ENCODE data around the gene ZNF331.

GRCh38 chr19:53586277-53586691, 48.3 kb downstream of the ZNF331 start:
- TF ChIP-seq, protein P1, sequence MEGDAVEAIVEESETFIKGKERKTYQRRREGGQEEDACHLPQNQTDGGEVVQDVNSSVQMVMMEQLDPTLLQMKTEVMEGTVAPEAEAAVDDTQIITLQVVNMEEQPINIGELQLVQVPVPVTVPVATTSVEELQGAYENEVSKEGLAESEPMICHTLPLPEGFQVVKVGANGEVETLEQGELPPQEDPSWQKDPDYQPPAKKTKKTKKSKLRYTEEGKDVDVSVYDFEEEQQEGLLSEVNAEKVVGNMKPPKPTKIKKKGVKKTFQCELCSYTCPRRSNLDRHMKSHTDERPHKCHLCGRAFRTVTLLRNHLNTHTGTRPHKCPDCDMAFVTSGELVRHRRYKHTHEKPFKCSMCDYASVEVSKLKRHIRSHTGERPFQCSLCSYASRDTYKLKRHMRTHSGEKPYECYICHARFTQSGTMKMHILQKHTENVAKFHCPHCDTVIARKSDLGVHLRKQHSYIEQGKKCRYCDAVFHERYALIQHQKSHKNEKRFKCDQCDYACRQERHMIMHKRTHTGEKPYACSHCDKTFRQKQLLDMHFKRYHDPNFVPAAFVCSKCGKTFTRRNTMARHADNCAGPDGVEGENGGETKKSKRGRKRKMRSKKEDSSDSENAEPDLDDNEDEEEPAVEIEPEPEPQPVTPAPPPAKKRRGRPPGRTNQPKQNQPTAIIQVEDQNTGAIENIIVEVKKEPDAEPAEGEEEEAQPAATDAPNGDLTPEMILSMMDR (IDR thresholded peaks at IDR 0.05): no peak
- TF ChIP-seq POLR2AphosphoS5 (IDR thresholded peaks at IDR 0.05; ENCODE audit: low read depth, low read length): no peak
- TF ChIP-seq, protein P2, sequence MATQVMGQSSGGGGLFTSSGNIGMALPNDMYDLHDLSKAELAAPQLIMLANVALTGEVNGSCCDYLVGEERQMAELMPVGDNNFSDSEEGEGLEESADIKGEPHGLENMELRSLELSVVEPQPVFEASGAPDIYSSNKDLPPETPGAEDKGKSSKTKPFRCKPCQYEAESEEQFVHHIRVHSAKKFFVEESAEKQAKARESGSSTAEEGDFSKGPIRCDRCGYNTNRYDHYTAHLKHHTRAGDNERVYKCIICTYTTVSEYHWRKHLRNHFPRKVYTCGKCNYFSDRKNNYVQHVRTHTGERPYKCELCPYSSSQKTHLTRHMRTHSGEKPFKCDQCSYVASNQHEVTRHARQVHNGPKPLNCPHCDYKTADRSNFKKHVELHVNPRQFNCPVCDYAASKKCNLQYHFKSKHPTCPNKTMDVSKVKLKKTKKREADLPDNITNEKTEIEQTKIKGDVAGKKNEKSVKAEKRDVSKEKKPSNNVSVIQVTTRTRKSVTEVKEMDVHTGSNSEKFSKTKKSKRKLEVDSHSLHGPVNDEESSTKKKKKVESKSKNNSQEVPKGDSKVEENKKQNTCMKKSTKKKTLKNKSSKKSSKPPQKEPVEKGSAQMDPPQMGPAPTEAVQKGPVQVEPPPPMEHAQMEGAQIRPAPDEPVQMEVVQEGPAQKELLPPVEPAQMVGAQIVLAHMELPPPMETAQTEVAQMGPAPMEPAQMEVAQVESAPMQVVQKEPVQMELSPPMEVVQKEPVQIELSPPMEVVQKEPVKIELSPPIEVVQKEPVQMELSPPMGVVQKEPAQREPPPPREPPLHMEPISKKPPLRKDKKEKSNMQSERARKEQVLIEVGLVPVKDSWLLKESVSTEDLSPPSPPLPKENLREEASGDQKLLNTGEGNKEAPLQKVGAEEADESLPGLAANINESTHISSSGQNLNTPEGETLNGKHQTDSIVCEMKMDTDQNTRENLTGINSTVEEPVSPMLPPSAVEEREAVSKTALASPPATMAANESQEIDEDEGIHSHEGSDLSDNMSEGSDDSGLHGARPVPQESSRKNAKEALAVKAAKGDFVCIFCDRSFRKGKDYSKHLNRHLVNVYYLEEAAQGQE (IDR thresholded peaks at IDR 0.05; ENCODE audit: insufficient read depth in 1 of 2, low read depth in 2 of 2, low read length in 1 of 2): no peak
- no peak for TF ChIP-seq SIN3A (IDR thresholded peaks at IDR 0.05; ENCODE audit: borderline replicate concordance, insufficient read depth, low read depth, low read length)
- TF ChIP-seq TCF7L2 (IDR thresholded peaks at IDR 0.05; ENCODE audit: low read depth, low read length): no peak

Measured in Panc1 (cell line).